ENCODE measurements around the gene NEFH.
"Not testable (repeated sequence)": the region's sequence is repeated elsewhere in the genome, so short reads cannot be mapped to it uniquely, and the experiment has no call there.

NEFH gene

GRCh38 chr22:29479417-29480261 lies at the start of gene NEFH:
TSS of gene NEFH (plus strand) at chr22:29480218. CDS start at chr22:29480263, 45 bp downstream.
- no peak for DNase-seq (ENCODE audit: low read depth)

GRCh38 chr22:29431986-29432385 lies 48.0 kb upstream of the NEFH start:
- no peak for DNase-seq (ENCODE audit: low read depth)

GRCh38 chr22:29433856-29434255 lies 46.2 kb upstream of the NEFH start:
- no peak for DNase-seq (ENCODE audit: low read depth)

GRCh38 chr22:29434288-29434687 lies 45.7 kb upstream of the NEFH start:
- no peak for DNase-seq (ENCODE audit: low read depth)

GRCh38 chr22:29435236-29436136 lies 44.5 kb upstream of the NEFH start:
- DNase-seq (ENCODE audit: low read depth) = no peak

GRCh38 chr22:29438283-29438682 lies 41.7 kb upstream of the NEFH start, which contains the start of gene RFPL1:
TSS of gene RFPL1 (plus strand) at chr22:29438583.
- not testable (repeated sequence) for DNase-seq (ENCODE audit: low read depth)

- DNase-seq (ENCODE audit: low read depth) = no peak
Measured at GRCh38 chr22:29442976-29443375, 37.0 kb upstream of the NEFH start.

GRCh38 chr22:29443452-29443851 lies 36.6 kb upstream of the NEFH start:
- no peak for DNase-seq (ENCODE audit: low read depth)

GRCh38 chr22:29443861-29444792 lies 35.9 kb upstream of the NEFH start:
- DNase-seq (ENCODE audit: low read depth) = no peak

GRCh38 chr22:29445508-29445907 lies 34.5 kb upstream of the NEFH start:
- no peak for DNase-seq (ENCODE audit: low read depth)

GRCh38 chr22:29447906-29448305 lies 32.1 kb upstream of the NEFH start:
- DNase-seq (ENCODE audit: low read depth) = no peak

- DNase-seq (ENCODE audit: low read depth) = no peak
Measured at GRCh38 chr22:29449296-29449875, 30.6 kb upstream of the NEFH start.

- DNase-seq (ENCODE audit: low read depth) = no peak
Measured at GRCh38 chr22:29450222-29450621, 29.8 kb upstream of the NEFH start.

GRCh38 chr22:29451863-29452262 lies 28.2 kb upstream of the NEFH start:
- no peak for DNase-seq (ENCODE audit: low read depth)

- DNase-seq (ENCODE audit: low read depth) = no peak
Measured at GRCh38 chr22:29454276-29454675, 25.7 kb upstream of the NEFH start.

GRCh38 chr22:29456211-29456671 lies 23.8 kb upstream of the NEFH start:
- DNase-seq (ENCODE audit: low read depth) = no peak

- DNase-seq (ENCODE audit: low read depth) = no peak
Measured at GRCh38 chr22:29457730-29458129, 22.3 kb upstream of the NEFH start.

GRCh38 chr22:29458551-29458950 lies 21.5 kb upstream of the NEFH start:
- DNase-seq (ENCODE audit: low read depth) = no peak

- no peak for DNase-seq (ENCODE audit: low read depth)
Measured at GRCh38 chr22:29459773-29460172, 20.2 kb upstream of the NEFH start.

- no peak for DNase-seq (ENCODE audit: low read depth)
Measured at GRCh38 chr22:29461263-29461662, 18.8 kb upstream of the NEFH start.

- no peak for DNase-seq (ENCODE audit: low read depth)
Measured at GRCh38 chr22:29463629-29464028, 16.4 kb upstream of the NEFH start.

Data from activated T-cell treated with anti-CD3 and anti-CD28 coated beads for 1 hour (primary cell).